IPS-NIHi7 (cell line): ENCODE results near the gene SLC16A8.

ENCODE experiments used
- DNase-seq: peaks from one replicate; pipeline ENCODE4 v3.0.0; 2012; ENCODE audit warnings: mixed read lengths; ENCODE audit errors: extremely low spot score

Gene SLC16A8

DNA sequence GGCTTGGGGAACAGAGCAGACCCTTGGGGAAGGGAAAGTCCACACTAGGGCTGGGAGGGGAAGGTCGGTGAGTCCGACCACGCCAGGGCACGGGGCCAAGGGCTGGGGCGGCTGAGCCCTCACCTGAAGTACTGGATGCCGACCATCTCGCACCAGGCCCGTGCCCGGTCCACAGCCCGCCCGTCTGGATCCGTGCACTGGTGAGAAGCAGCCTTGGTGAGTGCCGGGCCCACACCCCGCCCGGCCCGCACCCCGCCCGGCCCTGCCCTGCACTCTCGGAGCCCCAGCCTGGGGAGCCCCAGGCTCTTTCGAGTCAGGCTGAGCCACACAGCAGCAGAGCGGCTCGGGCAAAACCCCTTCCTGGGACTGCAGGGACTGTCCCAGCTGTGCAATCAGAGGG is 28.4 kb upstream of the SLC16A8 start:
- DNase-seq: no peak

GRCh38 chr22:38111925-38112355 is 28.0 kb upstream of the SLC16A8 start:
- no peak for DNase-seq

GRCh38 chr22:38110863-38111852 is 27.2 kb upstream of the SLC16A8 start:
- DNase-seq: peak; percentile 62

DNA sequence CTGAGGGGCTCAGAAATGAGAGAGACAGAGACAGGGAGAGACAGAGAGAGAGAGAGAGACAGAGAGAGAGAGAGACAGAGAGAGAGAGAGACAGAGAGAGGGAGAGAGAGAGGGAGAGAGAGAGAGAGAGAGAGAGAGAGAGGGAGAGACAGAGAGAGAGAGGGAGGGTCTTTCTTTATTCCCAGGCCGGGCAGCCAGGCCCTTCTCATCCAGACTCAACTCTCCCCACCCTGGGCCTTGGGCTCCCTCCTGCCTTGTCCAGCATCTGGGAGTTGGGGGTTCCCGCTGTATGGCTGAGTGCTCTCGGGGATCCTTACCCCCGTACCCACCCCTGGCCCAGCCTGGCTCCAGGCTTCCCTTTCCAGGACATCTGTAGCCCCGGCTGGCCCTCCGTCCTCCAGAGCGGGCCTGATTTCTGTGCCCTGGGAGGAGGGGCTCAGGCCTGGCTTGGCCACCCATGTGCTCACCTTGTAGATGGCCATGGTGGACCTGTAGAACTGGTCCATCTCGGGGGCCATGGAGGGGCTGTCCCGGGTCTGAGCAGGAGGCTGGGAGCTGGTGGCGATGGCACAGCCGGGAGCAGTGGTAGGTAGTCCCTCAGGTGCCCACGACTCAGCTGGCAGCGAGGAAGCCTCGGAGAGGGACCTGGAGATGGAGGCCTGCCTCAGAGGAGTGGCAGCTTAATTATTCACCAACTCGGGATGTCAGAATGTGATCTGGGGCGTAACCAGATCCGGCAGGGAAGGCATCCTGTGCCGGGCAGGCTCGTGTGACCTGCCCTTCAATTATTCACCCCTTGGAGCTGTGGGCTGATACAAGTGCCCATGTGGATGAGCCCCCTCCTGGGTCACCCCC is 26.3 kb upstream of the SLC16A8 start, which contains the start of gene BAIAP2L2:
BAIAP2L2 (minus strand) TSS at position 677 of the 855 bp plus-strand sequence; CDS start at position 518, 159 bp downstream.
- no peak for DNase-seq

DNA sequence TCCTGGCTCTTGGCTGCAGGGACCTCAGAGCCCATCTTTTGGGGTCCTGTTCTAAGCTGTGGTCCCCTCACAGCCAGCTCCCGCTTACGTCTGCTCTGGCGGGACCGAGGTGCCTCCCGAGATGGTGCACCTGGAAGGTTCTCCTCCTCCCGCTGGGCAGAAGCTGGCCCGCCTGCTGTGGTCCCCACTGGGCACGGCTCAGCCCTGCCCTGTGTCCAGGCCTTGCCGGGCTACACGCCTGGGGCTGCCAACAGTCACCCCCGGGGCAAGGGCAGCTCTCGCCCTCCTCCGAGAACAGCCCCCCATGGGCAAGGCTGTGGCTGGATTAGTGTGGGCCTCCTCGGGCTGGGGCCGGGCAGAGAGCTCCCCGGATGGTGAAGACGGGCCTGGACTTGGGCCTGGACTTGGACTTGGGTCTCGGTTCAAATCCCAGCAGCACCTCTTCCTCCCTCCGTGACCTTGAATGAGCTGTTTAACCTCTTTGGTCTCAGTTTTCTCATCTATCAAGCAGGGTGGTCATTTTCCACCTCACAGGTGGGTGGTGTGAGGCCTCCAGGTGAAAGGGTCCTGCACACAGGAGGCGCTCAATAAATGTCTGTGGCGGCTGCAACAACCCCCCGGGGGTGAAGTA is 25.5 kb upstream of the SLC16A8 start:
- DNase-seq: no peak

GRCh38 chr22:38108561-38109319 is 24.8 kb upstream of the SLC16A8 start:
- DNase-seq: no peak

DNA sequence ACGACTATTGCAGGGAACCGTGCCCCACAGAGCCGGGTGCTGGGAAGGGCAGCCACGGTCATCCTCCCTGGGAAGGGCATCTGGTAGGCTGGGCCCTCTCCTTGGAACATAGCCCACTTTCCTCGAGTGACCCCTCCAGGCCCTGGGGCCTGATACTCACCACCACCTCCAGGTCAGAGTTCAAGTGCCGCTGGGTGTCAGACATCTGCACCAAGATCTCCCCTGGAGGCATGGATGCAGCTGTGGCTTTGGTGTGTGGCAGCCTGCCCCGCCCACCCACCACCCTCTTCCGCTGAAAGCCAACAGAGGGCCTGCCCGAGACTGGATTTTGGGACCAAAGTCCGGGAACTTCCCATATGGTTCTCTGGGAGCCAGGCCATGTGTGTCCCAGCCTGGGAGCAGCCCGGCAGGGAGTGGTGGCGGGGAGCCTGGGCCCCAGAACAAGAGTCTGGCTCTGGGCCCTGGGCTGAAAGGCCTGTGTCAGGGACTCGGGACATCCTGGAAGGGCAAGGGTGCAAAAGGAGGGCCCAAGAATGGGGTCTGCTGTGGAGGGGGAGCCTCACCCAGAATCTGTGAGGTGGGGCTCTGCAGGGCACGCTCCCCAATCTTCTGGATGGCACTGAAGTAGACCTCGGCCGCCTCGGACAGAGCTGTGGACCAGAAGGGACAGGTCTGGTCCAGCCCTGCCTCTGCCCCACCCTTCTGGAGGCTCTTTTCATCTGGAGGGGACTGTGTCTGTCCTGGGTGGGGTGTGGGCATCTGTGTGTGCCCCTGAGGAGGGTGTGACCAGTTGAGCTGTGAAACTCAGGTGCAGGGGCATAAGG is 23.9 kb upstream of the SLC16A8 start:
- DNase-seq: no peak

DNA sequence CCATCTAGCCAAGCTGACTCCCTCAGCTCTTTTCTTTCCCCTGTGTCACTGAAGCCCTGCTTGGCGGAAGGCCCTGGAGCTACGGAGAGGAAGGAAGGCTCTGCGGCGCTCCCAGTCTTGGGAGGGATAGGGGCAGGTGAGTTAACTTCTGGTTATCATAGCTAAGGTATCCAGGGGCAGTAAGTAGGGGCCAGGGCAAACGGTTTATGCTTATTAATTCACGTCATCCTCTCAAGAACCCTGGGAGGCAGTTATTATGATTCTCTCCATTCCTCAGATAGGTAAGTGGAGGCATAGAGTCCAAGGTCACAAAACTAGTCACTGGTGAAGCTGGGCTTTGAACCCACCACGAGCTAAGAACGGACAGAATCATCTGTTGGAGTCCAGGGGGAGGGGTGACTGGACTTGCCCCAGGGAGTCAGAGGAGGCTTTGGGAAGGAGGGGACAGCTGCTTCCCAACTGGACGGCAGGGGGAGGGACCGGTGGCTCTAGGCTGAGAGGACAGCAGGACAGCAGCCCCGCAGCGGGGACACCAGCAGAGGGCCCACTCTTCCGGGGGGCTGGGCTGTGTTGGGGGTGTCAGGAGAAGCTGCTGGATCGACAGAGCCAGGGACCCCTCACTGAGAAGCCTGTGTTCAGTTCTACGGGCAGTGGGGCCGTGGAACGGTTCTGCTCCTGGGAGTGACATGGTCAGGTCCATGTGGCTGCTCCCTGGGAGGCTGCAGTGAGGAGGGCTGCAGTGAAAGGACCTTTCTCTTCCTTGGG is 23.0 kb upstream of the SLC16A8 start:
- no peak for DNase-seq

DNA sequence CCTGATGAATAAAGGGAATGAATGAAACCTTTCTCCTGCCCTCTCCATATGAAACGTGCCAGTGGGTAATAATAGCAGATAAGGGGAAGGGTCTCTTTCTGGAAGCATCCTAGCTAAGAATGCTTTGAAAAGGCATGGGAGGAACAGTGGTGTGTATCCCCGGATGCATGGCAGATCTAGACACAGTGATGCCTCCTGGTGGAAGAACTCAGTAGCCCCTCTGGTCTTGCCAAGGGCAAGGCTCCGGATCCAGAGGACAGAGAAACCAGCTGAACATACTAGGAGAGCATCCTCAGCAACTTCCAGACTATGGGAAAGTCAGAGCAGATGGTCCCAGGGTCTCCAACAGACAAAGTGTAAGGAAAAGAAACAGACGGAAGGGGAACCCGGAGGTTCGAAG is 20.1 kb upstream of the SLC16A8 start:
- DNase-seq: peak; percentile 75

- DNase-seq: no peak
Measured at GRCh38 chr22:38103641-38104040, 19.7 kb upstream of the SLC16A8 start.

DNA sequence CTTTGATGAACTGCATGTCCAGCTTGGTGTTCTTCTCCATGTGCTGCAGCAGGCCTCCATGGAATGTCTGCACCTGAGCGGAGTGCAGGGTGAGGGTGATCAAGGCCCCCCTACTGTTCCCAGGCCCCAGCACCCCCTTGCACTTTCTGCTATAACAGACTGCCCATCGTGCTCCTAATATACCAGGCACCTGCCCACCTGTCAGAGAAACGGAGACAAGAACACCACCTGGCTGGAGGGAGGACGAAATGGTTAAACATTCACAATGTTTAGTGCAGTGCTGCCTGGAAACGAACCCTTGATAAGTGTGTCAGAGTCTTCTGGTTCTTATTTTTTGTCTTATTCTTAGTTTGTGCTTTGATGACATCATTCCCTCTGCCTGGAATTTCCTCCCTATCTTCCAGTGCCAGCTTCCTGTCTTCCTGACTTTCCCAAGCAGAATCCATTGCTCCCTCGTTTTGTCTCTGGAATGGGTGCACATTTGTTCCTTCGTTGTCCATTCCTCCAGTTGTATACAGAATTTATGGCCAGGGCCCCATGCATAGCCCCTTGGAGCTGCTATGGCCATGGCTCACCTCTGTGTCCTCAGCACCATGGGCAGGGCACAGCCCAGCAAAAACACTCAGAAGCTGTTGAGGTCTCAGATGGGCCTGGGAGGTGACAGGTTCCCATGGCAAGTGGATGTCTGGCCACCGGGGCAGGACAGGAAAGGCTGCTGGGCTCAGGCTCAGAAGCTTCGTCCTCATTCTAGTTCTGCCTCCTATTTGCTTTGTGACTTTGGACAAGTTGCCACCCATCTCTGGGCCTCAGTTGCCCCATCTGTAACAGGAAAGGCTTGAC is 14.6 kb upstream of the SLC16A8 start:
- no peak for DNase-seq

GRCh38 chr22:38097557-38098409 is 13.8 kb upstream of the SLC16A8 start:
- peak; percentile 92 for DNase-seq

DNA sequence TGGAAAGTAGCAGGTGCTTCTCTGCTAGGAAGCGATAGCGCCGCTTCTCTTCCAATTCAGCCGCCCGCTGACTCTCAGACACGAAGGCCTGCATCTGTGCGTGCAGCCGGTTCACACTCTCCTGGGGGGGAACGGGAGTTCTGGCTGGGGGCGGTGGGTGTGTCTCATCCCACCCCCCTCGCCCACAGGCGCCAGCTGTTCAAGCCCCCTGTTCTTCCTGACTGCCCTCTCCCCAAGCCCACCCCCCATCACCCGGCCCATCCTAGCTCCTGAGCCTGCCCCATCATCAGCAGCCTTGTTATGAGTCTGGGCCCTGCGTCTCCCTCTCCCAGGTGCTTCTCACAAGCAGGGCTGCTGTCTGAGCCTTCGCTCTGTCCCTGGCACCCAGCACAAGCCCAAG is 13.1 kb upstream of the SLC16A8 start:
- DNase-seq: no peak

DNA sequence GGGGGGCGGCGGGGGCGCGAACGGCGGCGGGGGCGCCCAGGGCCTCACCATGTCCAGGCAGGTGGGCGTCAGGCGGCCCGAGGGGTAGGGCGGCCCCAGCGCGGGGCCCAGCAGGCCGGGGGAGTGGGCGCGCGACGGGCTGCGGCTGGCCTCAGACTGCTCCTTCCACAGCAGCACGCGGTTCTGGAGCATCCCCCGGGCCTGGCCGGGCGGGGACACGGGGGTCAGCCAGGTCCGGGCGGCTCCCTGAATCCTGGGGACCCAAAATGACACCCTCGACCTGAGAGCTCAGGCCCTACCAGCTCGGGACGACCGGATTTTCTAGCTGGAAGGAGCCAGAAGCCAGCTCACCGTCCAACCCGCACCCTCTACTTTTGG is 5.5 kb upstream of the SLC16A8 start:
- no peak for DNase-seq

DNA sequence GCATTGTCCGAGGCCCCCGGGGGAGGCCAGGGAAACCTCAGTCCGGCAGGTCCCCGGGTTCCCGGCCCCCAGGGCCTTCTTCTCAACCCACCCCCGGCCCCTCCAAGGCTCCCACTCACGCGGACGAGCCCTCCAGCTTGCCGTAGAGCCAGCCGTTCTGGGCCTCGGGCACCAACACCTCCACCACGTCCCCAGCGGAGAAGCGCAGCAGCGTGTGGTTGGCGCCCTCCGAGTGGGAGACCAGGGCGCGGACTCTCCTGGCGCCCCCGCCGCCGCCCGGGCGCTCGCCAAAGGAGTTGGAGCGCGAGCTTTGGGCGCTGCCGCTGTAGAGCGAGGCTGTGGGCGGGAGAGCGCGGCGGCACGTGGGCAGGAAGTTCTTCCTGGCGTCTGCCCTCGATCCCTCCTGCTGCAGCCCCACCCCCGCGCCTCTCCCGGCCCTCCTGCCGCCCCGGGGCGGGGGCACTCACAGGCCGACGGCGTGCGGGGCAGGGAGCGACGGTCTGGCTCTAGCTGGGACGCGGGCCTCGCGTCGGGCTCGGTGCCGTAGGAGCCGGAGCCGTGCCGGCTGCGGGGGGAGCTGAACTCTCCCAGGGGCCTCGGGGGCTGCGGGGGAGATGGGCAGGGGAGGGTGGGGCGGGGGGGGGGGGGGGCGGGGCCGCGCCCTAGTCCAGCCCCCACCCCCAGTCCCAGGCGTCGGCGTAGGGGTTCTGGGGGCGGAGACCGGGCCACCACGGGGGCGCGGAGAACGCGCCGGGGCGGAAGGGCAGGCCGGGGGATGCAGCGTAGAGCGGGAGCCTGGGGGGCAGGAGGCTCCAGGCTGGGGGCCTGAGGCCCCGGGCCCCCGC is 4.9 kb upstream of the SLC16A8 start:
- no peak for DNase-seq

DNA sequence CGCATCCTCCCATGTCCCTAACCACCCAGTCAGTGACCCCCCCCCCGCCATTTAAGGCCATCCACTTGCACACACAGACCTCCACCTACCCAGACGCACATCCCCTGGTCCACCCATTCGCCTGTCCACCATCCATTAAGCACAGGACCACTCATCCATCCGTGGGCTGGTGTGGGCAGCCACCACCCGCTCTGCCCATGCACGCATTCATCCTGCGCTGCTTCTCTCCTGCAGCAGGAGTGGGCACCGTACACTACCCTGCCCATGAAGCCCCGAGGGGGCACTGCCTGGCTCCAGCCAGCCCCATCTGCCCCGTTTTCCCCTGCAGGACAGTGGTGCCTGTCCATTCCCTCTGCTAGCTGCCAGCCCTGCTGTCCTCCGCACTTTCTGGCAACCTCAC is 3.9 kb upstream of the SLC16A8 start:
- DNase-seq: no peak

DNA sequence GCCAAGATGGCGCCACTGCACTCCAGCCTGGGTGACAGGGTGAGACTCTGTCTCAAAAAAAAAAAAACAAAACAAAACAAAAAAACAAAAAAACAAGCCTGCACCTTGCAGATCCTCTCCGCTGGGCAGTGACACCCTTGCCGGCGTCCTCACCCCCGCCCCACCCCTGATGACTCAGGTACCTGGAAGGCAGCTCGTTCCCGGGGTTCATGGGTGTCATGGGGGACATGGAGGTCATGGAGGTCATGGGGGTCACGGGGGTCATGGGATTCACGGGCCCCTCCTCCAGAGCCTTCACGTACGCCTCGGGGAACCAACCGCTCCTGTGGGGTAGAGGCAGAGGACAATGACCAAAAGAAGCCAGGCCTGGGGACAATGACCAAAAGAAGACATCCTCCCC is 3.0 kb upstream of the SLC16A8 start:
- no peak for DNase-seq
